ENCODE results near the gene RBFOX2. TPM values are rescaled to one million over a fixed set of nuclear protein-coding genes. Genes with fewer than 3 reads are reported as not detected.

The RBFOX2 gene
- total and polyA plus RNA-seq, 2 of the 13 experiments (the other 11 are each of a cell fraction or from before 2014, with no cell fraction given), result 37.3 to 40.4 TPM

DNA sequence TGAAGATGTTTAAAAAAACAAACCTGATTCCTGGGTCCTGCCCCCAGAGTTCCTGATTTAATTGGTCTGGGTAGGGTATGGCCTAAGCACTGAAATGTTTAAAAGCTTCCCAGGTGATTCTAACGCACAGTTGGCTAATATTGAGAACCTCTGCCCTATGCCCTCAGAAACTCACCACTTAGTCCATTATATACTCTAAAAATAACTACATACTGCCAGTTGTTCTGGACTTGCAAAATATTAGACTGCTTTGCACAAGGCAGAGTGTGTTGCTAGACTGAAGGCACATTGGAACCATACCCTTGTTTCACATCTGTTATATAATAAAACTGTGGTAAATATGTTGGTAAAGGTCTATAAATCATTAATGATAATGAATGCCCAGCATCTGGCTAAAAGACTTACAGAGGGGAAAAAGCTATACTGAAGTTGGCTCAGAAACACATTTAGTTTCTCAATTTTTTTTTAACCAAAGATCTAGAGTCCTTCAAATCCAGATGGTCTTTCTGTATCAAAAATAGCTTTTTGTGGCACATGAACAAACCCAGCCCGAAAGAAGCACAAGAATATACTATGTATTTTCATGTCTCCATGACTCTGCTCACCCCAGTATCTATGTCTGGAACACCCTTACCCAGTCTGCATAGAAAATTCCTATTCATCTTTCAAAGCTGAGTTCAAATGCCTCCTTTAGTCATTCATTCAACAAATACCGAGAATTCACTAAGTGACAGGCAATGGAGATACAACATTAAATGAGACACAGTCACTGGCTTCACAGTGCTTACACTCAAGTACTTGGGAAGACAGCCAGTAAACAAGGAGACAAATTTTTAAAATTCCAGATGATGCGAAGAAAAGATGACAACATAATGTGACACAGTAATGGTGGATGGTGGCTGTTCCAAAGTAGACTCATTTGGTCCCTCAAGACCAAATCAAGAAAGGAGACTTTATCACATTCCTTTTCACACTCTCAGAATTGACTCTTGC, 44.1 kb downstream of the RBFOX2 start (continued):
- TF ChIP-seq ZNF709 (CRISPR knock-in tag; IDR thresholded peaks at IDR 0.05), result no peak
- TF ChIP-seq KLF6 (CRISPR knock-in tag; IDR thresholded peaks at IDR 0.05), result no peak
- TF ChIP-seq, protein P1, sequence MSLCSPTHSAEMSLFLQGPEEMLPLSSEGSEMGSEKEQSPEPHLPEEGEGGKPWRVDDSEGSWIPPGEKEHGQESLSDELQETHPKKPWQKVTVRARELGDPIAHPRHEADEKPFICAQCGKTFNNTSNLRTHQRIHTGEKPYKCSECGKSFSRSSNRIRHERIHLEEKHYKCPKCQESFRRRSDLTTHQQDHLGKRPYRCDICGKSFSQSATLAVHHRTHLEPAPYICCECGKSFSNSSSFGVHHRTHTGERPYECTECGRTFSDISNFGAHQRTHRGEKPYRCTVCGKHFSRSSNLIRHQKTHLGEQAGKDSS (CRISPR knock-in tag; IDR thresholded peaks at IDR 0.05; ENCODE audit: borderline replicate concordance, low read depth), result no peak
- TF ChIP-seq, protein P2, sequence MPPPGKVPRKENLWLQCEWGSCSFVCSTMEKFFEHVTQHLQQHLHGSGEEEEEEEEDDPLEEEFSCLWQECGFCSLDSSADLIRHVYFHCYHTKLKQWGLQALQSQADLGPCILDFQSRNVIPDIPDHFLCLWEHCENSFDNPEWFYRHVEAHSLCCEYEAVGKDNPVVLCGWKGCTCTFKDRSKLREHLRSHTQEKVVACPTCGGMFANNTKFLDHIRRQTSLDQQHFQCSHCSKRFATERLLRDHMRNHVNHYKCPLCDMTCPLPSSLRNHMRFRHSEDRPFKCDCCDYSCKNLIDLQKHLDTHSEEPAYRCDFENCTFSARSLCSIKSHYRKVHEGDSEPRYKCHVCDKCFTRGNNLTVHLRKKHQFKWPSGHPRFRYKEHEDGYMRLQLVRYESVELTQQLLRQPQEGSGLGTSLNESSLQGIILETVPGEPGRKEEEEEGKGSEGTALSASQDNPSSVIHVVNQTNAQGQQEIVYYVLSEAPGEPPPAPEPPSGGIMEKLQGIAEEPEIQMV (CRISPR knock-in tag; IDR thresholded peaks at IDR 0.05; ENCODE audit: low read depth), result no peak
- TF ChIP-seq ZNF431 (CRISPR knock-in tag; IDR thresholded peaks at IDR 0.05; ENCODE audit: borderline replicate concordance, low read depth), result no peak
- TF ChIP-seq PITX1 (CRISPR knock-in tag; IDR thresholded peaks at IDR 0.05), result no peak

DNA sequence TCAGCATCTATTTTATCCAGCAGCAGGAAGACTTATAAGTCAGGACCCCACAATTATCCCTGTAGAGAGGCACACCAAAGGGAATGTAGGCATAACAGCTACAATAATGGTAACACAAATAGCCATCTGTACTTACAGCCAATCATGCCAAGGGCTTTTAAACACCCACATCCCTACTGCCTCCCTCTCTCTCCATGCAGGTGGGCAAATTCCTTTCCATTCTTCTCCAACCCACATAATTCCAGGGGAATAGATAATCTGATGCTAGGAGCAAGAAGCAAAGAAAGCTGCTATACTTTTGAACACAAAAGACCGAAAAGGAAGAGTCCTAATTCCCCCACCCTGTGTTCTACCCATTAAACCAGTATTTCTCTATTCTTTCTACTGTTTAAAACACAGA, 46.7 kb downstream of the RBFOX2 start:
- Histone ChIP-seq H3K9me3 (ENCODE audit: low read length) (no peaks in the 10 kb centered on the region), H3K27ac (ENCODE audit: extremely low read length, insufficient read depth, low read length) (no peak overlapping the region), H3K4me1 (ENCODE audit: insufficient read depth, low read length) (peaks cover 44% of the 10 kb centered on the region), H3K9ac (ENCODE audit: insufficient read depth, low read depth, low read length) (no peak overlapping the region), H3K27me3 (ENCODE audit: control insufficient read depth in 1 of 2, insufficient read depth in 2 of 2, low read length in 2 of 2) (no peaks in the 10 kb centered on the region), H4K20me1 (ENCODE audit: insufficient read depth, low read length) (no peaks in the 10 kb centered on the region), H2AFZ (ENCODE audit: low read length) (no peak overlapping the region), H3K4me2 (ENCODE audit: low read depth, low read length) (no peak overlapping the region), H3K4me3 (replicated peaks in 1 of 3; ENCODE audit: insufficient read depth in 1 of 3, low read depth in 2 of 3, low read length in 3 of 3) (no peak overlapping the region), H3K36me3 (replicated peaks in 1 of 2; ENCODE audit: control insufficient read depth in 1 of 2, insufficient read depth in 2 of 2, low read length in 2 of 2) (no peaks in the 10 kb centered on the region), H3K79me2 (ENCODE audit: insufficient read depth, low read length) (peaks cover 31% of the 10 kb centered on the region)
- no peak for DNase-seq (ENCODE audit: low spot score)
- ChIA-PET CTCF (ENCODE audit: low intra/inter-chr PET ratio, low total read pairs) (no interaction called here), POLR2A (no interaction called here)
- no peak for FAIRE-seq
- 91% methylated on average over 1 of the region's 1 CpG for WGBS (ENCODE audit: low lambda C conversion rate)
- no peak for ATAC-seq
- in situ Hi-C loops (cut with HindIII; ENCODE audit: extremely low pct_ligation_motif_present, low pct_unique_long_range_greater_than_20kb), result no loop called here
- TF ChIP-seq, protein P3, sequence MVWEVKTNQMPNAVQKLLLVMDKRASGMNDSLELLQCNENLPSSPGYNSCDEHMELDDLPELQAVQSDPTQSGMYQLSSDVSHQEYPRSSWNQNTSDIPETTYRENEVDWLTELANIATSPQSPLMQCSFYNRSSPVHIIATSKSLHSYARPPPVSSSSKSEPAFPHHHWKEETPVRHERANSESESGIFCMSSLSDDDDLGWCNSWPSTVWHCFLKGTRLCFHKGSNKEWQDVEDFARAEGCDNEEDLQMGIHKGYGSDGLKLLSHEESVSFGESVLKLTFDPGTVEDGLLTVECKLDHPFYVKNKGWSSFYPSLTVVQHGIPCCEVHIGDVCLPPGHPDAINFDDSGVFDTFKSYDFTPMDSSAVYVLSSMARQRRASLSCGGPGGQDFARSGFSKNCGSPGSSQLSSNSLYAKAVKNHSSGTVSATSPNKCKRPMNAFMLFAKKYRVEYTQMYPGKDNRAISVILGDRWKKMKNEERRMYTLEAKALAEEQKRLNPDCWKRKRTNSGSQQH (CRISPR knock-in tag; IDR thresholded peaks at IDR 0.05; ENCODE audit: low read depth), result no peak
- TF ChIP-seq YY1 (IDR thresholded peaks at IDR 0.05; ENCODE audit: insufficient read depth, insufficient replicate concordance, low read depth, low read length) (no peak), HNRNPUL1 (IDR thresholded peaks at IDR 0.05; ENCODE audit: low read depth, low read length) (no peak)
- TF ChIP-seq, protein P4, sequence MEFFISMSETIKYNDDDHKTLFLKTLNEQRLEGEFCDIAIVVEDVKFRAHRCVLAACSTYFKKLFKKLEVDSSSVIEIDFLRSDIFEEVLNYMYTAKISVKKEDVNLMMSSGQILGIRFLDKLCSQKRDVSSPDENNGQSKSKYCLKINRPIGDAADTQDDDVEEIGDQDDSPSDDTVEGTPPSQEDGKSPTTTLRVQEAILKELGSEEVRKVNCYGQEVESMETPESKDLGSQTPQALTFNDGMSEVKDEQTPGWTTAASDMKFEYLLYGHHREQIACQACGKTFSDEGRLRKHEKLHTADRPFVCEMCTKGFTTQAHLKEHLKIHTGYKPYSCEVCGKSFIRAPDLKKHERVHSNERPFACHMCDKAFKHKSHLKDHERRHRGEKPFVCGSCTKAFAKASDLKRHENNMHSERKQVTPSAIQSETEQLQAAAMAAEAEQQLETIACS (CRISPR knock-in tag; IDR thresholded peaks at IDR 0.05), result no peak
- TF ChIP-seq, protein P5, sequence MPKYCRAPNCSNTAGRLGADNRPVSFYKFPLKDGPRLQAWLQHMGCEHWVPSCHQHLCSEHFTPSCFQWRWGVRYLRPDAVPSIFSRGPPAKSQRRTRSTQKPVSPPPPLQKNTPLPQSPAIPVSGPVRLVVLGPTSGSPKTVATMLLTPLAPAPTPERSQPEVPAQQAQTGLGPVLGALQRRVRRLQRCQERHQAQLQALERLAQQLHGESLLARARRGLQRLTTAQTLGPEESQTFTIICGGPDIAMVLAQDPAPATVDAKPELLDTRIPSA (CRISPR knock-in tag; IDR thresholded peaks at IDR 0.05; ENCODE audit: borderline replicate concordance), result no peak
- BruUV-seq (replicated peaks), result no TSS peak
- intact Hi-C loops (cut with micrococcal nuclease; ENCODE audit: unreplicated experiment), result no loop called here
